ENCODE measurements around the gene UTP18.
"Not testable (repeated sequence)": the region's sequence is repeated elsewhere in the genome, so short reads cannot be mapped to it uniquely, and the experiment has no call there.

The UTP18 gene

DNA sequence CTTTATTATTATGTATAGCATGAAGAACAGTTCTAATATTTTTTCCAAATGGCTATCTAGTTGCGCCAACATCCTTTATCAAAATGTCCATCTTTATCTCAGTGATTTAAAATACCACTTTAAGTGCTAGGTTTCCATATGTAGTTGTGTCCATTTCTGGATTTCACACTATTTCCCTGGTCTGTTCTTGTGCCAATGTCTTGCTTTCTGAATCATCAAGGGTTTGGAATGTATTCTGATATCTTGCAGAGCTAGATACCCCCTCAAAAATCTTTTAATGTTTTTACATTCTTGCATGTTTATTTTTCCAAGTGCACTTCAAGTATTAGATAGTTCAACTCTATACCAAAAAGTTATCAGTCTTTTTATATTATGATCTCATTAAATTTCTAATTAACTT lies 14.8 kb upstream of the UTP18 start:
- H3K4me3 ChIP-seq (ENCODE audit: low read length), result no peak overlapping the region
- no peak for TF ChIP-seq ZNF274 (IDR thresholded peaks at IDR 0.05; ENCODE audit: low read depth, low read length)

DNA sequence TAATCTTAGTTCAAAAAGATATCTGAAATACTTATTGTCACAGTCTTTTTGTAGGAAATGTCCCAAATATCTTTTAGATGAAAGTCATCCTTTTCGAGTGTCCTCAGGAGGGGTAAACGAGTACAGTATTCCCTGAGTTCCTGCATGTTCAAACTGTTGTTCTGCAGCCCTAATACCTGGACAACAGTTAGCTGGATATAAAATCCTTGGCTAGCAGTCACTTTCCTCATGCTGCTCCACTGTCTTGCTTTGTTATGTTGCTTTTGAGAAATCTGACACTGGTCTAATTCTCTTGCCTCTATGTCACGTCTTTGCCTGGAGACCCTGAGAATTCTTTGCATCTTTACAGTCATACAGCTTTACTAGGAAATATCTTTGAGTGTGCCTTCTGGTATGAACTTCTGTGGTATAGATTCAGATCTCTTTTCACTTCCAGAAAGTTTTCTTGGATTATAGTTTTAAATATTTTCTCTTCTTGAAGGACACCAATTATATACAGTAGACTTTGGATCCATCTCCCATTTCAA lies 10.0 kb upstream of the UTP18 start:
- H3K4me3 ChIP-seq (ENCODE audit: low read length), result no peak overlapping the region
- TF ChIP-seq ZNF274 (IDR thresholded peaks at IDR 0.05; ENCODE audit: low read depth, low read length), result no peak

DNA sequence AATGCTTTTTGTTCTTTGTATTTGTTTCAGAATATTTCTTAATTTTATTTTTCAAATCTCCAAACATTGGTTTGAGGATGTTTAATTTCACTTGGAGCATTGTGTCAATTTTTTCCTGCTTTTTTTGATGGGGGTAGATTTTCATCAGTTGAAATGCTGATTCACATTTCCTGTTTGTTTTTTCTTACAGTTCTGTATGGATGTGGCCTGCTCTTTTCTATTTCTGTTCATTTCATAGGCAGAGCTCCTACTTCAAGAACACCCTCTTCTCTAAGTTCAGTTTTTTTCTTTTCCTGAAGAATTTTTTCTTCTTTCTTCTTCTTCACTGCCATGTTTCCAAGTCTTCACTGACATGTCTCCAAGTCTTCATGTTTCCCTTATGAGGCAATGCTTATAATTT lies 9.3 kb upstream of the UTP18 start:
- TF ChIP-seq ZNF274 (IDR thresholded peaks at IDR 0.05; ENCODE audit: low read depth, low read length), result no peak
- H3K4me3 ChIP-seq (ENCODE audit: low read length), result no peak overlapping the region

DNA sequence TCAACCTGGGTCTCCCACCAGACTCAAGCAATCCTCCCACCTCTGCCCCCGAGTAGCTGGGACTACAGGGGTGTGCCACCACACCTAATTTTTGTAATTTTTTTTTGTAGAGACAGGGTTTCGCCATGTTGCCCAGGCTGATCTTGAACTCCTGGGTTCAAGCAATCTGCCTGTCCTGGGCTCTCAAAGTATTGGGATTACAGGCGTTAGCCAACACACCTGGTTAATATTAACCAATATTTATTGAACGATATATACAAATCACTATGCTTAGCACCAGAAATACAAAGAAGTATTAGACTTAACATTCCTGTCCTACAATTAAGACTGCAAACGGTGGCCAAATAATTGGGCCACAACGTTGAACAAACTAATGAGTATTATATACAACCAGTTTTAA lies 4.7 kb upstream of the UTP18 start:
- no peak overlapping the region for H3K4me3 ChIP-seq (ENCODE audit: low read length)
- TF ChIP-seq ZNF274 (IDR thresholded peaks at IDR 0.05; ENCODE audit: low read depth, low read length), result no peak

DNA sequence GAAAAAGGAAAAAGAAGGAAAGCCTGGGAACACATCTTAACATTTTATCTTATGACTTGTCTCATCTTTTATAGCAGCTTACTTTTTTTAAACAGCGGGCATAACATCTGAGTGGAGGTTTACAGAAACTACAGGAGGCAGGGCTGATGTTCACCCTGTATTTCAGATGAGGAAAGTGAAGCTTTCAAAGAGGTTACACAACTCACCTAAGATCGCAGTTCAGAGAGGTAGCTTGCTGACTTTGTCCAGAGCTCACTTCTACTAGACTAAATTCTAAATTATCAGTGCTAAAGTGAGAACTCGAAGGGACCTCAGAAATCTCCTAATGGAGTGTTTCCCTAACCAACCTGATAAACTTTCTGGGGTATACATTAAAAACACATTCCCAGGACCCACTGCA lies 4.2 kb upstream of the UTP18 start:
- H3K4me3 ChIP-seq (ENCODE audit: low read length), result no peak overlapping the region
- no peak for TF ChIP-seq ZNF274 (IDR thresholded peaks at IDR 0.05; ENCODE audit: low read depth, low read length)

DNA sequence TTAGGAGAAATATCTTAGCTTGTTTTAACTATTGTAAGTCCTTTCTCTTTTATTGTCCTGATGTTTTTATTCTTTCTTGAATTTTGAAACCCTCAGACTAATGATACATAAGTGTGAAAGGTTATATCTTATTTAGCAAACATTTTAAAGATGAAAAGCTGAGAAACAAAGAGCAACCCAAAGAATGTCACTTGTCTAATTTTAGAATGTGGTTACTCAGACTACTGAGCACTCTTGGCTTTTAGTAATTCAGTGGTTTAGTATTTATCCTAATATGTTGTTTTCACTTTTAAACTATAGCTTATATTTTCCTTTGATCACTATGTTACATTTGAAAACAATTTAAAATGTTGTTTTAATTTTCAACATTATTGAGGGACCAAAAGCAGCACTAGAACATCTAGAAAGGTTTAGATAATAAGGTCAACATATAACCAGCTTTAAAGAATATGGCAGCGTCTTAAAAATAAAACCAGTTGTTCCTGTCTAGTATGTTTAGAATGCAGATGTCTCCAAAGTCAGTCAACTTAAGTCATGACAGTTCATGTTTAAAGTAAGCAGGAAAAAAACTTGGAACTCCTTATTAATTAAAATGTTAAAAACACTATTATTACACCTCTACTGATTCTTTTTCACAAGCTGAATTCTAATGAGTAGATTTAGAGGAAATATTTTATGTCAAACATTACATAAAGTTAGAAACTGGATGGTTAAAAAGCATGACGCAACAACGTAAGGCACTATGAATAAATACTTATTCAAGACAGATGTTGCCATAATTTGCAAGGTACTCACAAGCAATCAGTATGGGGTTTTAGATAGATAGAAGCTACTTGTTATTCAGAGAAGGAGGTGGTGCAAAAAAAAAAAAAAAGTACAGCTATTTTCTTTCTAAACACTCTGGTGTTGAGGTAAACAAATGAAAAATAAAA lies 2.9 kb upstream of the UTP18 start:
- no peak overlapping the region; the same call in 1 of the 2 replicates for H3K4me3 ChIP-seq (ENCODE audit: low read length)
- no peak for TF ChIP-seq ZNF274 (IDR thresholded peaks at IDR 0.05; ENCODE audit: low read depth, low read length)

DNA sequence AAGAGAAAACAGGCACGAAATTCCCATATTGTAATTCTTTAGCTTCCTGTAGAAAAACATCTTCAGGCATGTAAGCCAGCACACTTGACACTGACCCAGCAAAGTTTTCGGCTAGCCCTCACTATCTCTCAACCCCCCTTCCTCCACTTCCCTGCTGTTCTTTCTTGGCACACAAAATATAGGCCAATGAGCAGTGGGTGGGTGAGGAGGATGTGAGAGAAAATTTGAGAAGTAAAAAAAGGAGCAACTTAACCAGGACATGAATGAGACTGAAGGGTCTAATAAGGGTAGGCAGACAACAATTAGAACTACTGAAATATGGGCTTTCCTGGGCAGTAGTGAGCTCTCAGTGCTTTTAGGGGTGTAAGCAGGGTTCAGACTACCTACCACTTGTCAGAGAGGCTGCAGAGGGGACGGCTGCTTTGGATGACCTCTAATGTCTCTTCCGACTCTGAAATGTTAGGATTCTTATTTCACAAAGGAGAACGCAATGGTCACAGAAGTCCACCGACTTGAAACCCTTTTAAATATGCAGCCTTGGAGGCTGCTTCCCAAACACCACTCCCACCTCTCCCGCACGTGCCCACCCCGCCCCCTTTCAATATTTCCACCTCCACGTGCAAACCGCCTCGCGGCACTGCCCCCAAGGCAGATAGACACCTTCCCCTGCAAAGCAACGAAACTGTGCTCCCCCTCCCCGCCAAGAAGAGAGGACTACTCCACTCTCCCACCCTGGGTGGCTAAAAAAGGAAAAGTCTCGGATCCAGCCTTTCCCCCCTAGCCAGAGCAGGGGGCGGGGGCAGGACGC lies 1.4 kb upstream of the UTP18 start:
- H3K4me3 ChIP-seq (ENCODE audit: low read length), result peak overlapping the region; percentile 88
- no peak for TF ChIP-seq ZNF274 (IDR thresholded peaks at IDR 0.05; ENCODE audit: low read depth, low read length)

DNA sequence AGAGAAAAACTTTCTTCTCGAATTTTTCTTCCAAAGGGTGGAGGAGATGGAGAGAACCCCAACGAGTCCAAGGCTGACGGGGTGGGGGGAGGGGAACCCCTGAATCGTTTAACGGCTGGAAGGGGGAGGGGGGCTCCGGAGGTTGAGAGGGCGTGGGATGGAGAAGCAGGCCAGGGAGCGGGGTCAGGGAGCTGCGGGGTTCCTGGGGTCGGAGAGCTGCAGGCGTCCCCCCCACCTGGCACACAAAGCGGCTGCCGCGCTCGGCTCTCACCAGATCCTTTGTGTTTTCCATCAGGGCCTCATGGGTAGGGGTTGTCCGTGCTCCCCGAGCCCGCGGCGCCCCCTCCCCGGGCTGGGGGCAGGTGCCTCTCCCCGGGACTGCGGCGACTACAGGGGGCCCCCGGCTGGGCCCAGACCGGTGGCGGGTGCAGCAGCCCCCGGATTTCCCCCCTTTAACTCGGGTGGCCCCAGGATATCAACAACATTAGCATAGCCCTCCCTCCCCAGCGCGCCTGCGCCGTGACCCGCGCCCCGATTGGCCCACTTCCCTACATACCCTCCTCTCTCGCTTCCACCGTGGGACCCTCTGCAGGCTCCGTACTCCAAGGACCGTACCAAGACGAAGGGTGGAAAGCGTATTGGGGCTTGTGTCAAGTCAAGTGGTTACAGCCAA lies 646 bp upstream of the UTP18 start, which contains the start of gene MBTD1:
MBTD1 (minus strand) TSS at position 486 of the 673 bp plus-strand sequence. CDS start 34,888 bp downstream, outside the sequence.
- TF ChIP-seq ZNF274 (IDR thresholded peaks at IDR 0.05; ENCODE audit: low read depth, low read length), result no peak
- H3K4me3 ChIP-seq (ENCODE audit: low read length), result peak within 1 kb of the TSS; percentile 88

DNA sequence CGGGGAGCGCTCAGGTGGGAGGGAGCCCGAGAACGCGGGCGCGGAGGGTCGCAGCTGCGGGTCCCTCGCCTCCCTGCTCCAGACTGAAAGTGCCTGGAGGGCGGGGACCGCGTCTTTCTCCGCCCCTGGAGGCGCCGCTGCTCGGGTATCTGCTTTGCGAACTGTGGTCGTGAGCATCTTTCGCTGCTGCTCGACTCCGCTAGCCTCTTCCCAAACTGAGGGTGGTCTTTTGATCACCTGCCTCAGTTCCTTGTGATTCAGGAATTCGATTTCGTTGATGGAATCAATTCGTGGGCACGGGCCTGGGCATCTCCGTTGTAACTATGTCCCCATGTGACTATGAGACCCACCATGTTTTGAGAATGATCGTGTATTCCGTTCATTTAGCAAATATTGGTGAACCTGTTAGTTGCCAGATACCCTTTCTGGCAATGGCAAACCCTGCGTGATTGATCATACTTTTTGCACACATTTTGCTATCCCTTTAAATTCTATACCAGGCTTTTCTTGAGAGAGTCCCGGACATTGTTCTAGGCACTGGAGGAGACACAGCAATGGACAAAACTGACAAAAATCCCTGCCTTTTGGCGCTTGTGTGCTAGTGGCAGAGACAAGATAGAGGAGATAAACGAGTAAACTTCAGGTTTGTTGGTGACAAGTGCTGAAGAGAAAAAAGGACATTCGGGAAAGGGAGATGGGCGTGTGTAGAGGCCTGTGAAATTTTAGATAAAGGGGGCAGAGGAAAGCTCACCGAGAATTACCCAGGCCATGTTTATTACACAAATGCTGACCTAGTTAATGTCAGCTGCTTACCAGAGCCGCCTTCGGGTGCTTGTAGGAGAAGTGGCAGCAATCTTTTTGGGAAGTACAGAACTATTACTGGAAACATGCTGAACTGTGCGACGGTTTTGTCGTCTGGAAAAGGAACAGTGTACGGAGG lies 948 bp downstream of the UTP18 start:
- no peak for TF ChIP-seq ZNF274 (IDR thresholded peaks at IDR 0.05; ENCODE audit: low read depth, low read length)
- H3K4me3 ChIP-seq (ENCODE audit: low read length), result peak overlapping the region; percentile 88

DNA sequence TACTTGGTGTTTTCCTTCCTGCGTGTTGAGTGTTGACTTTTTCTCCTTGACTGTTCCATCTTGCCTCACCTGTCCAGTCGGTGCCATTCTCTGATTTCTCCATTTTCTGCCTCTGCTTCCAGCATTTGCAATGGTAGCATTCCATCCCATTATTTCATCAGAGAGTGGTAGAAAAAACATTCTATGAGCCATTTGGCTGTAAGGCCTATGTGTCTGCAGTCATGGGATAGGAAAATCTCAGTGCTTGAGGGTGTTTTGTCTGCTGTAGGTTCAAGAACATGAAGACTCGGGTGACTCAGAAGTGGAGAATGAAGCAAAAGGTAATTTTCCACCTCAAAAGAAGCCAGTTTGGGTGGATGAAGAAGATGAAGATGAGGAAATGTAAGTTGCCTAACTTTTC lies 2.7 kb downstream of the UTP18 start:
- no peak overlapping the region for H3K4me3 ChIP-seq (ENCODE audit: low read length)
- TF ChIP-seq ZNF274 (IDR thresholded peaks at IDR 0.05; ENCODE audit: low read depth, low read length), result no peak

DNA sequence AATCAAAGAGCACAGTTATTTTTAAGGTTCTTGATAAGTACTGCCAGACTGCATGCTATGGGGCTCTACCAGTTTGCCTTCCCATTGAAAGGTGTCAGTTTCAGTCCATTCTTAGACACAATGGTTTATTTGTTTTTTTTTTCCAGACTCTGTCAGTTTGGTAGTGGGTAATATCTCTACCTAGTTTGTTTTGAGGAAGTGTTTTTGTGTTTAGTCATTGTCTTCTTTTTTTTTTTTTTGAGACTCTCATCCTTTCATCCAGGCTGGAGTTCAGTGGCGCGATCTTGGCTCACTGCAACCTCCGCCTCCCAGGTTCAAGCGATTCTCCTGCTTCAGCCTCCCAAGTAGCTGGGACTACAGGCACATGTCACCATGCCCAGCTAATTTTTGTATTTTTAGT lies 4.1 kb downstream of the UTP18 start:
- not testable (repeated sequence) for H3K4me3 ChIP-seq (ENCODE audit: low read length)

DNA sequence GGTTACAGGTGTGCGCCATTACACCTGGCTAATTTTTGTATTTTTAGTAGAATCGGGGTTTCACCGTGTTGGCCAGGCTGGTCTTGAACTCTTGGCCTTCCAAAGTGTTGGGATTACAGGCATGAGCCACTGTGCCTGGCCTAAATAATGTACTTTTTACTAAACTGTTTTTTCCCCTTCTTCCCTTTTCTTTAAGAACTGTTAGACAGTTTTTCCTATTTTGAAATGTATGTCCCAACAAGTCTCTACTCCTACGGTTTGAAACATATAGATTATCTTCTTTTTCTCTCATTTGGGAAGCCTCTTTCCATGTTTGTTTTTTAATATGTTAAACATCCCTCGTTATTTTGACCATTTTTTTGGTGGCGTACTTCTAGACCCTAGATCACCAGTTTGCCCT lies 9.6 kb downstream of the UTP18 start:
- no peak overlapping the region for H3K4me3 ChIP-seq (ENCODE audit: low read length)
- TF ChIP-seq ZNF274 (IDR thresholded peaks at IDR 0.05; ENCODE audit: low read depth, low read length), result no peak

DNA sequence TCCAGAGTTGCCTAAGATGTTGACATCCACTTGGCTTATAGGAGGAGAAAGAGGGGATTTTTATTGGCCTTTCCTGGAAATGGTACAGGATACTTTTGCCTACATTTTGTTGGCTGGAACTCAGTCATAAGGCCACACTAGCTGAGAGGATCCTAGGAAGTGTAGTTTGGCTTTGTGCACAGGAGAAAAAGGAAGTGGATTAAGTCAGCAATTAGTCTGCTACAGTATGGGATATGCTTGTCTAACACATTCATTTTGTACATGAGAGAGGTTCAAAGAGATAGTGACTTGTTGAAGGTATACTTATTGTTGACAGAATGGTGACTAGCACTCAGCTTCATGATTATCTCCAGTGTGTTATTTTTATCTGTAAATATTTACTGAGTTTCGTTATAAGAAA lies 10.3 kb downstream of the UTP18 start:
- no peak for TF ChIP-seq ZNF274 (IDR thresholded peaks at IDR 0.05; ENCODE audit: low read depth, low read length)
- H3K4me3 ChIP-seq (ENCODE audit: low read length), result no peak overlapping the region
